HG03520 (cell line): ENCODE results near the gene SND1.
A peak's percentile ranks its signal among the peaks of the same experiment; 100 is the strongest.

Experiments used
- ATAC-seq: cut with Tn5 transposase; IDR thresholded peaks from one replicate; pipeline ENCODE4 v1.9.1; 2021; ENCODE audit warnings: mild to moderate bottlenecking, moderate library complexity; ENCODE audit not compliant: unreplicated experiment

The SND1 gene

DNA sequence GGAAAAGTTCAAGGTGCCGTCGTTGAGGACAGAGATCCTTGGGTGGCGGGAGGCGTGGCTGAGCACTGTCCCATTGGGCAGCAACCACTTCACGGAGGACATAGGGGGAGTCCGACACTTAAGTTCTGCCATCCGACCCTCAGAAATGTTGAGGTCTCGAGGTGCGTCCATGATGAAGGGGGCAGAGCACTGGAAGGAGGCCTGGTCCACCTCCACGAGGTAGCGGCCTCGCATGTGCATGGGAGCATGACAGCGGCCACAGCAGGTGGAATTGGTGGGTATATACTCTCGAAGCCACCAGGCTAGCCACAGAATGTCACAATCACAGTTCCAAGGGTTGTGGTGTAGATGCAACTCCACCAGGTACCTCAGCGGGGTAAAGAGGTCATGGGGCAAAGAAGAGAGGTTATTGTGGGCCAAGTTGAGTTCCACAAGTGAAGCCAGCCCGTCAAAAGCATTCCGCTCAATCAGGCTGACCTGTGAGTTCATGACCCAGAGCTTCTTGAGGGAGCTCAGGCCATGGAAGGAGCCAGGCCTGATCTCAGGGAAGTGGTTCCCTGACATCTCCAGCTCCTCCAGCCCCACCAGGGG lies 377.5 kb downstream of the SND1 start:
- no peak for ATAC-seq

DNA sequence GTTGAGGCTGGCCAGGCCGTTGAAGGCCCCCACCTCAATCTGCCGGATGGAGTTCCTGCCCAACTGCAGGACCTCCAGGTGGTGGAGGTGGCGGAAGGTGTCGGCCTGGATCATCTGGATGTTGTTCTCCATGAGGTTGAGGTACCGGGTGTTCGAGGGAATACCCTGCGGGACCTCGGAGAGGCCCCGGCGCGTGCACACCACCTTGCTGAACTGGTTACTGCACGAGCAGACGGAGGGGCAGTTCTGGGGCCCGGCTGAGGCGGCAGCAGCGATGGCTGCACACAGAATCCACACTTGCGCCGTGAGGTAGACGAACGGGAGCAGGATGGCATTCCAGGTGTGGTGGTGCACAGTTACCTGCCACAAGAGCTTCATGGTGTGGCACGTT lies 378.3 kb downstream of the SND1 start:
- ATAC-seq, result no peak

DNA sequence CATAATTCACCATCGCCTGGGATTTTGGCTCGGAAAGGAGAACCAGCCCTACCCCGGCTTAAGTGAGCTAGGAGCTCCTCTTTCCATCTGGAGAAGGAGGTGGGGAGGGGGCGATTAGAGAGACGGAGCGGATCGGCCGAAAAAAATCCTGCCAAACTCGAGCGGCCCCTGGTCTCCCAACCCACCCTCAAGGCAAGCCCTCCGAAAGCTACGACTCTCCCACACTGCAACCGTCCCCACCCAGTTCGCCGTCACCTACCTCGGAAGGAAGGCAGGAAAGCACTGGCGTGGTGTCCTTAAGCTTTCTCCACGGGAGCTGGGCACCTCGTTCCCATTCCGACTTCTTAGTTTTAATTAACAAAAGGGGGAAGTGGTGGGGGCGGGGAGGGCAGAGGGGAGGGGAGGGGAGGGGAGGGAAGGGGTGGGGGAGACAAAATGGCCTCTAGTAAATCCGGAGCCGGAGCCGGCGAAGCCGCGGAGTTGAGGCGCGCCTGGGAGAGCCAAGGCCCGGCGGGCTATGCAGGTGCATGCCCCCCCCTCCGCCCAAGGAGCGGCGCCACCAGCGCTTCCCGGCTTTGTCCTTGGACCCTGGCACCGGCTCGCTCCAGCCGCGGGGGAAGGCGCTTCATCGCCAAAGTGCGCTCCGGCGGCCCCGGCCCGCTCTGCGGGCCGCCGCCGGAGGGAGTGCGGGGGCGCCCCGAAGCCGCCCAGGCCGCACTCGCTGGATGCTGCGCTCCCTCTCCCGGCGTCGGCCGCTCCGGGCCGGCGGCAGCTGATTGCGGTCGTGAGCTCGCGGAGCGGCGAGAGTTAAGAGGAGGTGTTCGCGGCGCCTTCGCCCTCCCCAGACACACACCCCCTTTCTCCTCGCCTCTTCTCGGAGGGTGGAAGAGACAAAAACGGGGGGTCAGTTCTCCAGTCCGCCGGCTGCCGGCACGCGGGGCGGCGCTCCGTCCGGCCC lies 378.9 kb downstream of the SND1 start, which contains the start of gene LRRC4:
Gene LRRC4, minus strand, starts transcription at position 784 of the 958 bp plus-strand sequence. CDS start 797 bp downstream, outside the sequence.
- ATAC-seq, result peak; percentile 43

DNA sequence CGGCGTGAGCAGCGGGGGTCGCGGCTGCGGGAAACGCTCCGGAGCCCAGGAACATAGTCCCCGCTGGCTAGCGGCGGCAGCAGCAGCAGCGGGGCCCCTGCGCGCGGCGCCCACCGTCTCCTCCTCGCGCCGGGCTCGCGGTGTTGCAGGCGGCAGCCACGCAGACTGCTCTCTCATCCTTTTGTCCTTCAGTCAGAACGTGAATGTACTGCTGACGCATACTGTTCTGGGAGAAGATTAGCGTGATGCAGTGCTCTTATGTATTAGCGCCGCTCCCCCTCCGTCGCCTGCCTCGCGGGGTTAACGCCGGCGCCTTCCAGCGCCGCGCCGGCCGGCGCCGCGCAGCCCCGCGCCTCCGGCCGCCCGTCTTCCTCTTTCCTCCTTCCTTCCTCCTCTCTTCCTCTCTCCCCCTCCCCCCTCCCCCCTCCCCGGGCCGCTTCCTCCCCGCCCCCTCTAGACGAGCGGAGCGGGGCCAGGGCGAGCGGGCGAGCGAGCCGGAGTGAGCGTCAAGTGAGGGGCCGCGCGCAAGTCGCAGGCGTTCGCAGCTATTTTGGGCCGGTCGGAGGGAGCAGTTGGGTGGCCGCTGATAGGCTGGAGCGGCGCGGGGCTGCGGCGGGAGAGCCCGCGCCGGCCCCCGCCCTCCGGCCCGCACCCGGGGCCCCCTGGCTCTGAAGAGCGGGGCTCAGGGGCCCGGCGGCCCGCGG lies 380.1 kb downstream of the SND1 start:
- ATAC-seq, result peak; percentile 64

DNA sequence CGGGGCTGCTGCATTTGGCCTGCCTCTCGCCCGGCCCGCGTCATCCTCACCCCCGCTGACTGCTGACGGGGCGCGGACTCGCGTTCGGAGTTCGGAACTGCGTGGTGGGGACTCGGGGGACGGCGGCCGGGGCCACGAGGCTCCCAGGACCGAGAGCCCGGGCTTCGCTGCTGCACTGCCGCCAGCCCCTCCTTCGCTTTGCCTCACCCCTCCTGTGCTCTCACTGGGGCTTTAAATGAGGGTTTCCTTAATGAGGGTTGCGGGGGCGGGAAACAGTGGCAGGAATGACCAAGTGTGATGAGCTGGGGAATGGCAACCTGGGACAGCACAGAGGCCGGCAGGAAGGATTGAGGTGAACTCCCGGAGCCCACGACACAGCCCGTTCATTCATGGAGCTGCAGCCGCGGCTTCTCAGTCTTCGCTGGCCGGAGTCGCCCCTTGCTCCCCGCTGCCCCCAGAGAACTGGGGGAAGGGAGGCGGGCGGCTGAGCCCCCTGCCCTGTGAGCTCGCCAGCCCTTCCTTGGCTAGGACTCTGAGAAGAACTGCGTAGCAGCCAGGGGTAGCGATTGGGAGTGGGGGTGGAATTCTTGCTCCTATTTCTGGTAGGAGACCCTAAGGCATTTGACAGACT lies 380.7 kb downstream of the SND1 start:
- no peak for ATAC-seq

DNA sequence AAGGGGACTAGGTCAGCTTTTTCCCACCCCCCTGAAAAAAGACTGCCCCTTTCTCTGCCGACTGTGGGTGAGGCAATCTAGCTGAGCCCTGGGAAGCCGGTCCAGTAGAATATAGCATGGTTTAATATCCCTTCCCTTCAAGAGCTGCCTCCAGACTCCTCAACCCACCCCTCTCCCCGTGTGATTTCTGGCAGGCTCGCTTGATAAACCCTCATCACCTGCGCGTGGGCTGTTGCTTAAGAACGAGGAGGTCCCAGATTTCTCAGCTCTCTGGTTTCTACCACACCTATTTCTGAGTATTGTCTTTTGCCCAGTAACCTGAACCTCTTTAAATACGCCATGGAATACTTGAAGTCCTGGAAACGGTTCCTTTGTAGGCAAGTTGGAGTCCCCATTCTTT lies 381.3 kb downstream of the SND1 start:
- no peak for ATAC-seq

DNA sequence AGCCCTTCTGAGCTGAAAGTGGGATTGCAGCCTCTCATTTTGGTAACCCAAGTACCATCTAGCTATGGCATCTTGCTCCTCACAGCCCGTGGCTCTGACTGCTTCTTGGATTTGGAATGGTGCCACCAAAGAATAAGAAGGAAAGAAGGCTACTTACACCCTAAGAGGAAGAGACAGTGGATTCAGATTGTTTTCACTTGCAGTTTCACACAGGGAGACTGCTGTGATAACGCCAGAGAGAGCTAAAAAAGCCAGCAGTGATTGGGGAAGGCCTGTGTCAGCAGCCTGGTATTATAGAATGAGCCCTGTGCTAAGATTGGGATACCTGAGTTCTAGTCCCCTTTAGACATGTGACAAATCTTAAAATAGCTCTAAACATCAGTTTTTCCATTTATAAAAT lies 382.8 kb downstream of the SND1 start:
- no peak for ATAC-seq

DNA sequence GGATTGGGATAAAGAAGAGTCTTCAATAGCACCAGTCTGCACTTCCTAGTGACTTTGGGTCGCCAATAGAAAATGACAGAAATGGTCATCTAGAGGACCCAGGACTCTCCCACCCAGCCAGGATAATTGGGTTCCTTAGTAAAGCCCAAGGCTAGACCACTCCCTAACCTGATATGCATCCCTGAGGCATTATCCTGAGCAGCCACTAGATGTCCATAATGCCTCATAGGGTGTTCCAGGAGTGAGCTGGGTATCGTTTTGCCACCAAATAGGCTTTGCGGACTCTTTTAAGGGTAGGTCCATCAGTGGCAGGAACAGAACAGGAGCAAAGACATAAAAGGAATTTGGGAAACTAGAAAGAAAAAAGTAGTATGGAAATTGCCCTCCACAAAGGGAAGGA lies 383.7 kb downstream of the SND1 start:
- ATAC-seq, result no peak

DNA sequence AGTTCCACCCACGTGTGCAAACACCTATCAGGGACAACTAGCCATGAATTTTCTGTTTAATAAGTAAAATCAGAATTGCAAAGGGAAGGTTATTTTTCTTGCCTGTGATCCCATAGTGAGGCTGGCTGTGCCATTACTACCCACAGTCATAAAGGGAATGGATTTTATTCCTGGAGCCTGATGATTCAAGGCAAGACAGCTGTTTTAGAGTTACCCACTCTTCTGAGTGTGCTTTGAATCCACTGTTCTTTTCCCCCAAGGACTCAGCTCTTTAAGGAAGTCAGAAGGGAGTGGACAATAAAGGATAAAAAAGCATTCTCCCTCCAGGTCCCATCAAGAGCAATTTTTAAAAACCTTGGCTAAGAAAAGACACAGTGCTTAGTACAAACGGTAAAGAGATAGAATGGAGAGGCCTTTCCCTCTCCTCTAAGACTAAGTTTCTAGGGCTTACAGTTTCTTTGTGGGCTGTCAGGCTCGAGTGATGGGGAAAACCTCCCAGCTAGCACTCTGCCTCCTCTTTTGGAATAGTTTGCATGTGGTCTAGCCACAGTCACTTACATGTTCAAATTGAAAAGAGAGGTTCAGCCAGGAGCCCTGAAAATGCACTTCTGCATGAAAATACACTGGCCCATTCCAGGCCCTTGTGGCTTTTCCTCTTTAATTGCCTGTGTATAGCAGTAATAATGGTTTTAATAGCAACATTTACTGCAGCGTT lies 384.4 kb downstream of the SND1 start:
- ATAC-seq, result no peak

DNA sequence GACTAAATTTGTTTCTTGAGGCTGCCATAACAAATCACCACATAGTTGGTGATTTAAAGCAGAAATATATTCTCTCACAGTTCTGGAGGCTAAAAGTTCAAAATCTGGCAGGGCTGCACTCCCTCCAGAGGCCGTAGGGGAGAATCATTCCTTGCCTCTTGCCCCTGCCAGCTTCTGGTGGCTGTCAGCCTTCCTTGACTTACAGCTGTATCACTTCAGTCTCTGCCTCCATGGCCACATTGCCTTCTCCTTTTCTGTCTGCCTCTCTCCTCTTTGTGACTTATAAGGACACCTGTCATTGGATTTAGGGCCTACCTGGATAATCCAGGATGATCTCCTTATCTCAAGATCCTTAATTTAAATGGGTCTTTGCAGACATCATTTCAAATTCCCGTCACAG lies 385.1 kb downstream of the SND1 start:
- ATAC-seq, result no peak

DNA sequence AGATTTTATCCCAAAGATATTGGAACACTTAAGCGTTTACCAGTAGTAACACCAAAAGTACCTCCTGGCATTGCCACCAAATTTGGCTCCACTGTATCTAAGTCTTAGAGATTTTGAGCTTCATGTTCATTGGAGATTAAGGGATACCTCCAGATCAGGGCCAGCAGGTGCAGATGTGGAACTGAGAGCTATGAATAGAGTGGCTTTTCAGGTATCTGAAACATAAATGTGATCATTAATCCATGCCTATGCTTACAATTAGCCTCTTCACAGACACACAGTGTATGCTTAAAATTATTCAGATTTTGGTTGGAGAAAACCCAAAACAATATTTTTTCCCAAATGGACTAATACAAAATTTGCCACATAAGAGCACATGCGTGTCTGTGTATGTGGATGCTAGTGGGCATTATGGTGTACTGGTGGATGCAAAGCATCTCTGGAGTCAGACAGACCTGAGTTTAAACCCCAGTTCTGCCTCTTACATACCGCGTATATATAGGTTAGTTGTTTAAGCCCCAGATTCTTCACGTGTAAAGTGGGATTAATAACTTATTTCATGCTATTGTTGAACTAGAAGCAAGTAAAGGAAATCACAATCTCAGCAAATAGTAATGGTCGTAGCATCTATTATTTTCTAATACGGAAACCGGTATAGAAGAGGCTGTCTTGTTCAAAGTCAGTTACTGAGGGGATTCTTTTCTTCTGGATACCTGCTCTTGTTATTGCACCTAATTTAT lies 386.1 kb downstream of the SND1 start:
- ATAC-seq, result no peak

DNA sequence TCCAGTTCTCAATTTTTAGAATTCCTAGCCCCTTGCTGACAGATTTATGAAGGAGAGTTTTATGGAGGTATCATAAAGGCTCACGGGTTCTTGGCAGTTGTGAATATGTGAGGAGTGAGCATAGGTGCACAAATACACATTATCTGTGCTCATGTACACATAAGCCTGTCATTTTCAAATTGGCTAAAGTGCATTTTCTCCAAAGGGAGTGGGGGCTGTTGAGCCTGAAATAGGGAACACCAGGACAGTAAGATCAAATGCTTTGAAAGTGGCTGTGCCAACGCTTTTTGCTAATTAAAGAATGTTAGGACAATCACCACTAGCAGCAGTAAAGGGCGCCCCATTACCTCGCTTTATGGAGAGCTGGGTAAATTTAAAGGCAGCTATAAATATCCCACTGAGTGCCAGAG lies 387.6 kb downstream of the SND1 start:
- no peak for ATAC-seq

DNA sequence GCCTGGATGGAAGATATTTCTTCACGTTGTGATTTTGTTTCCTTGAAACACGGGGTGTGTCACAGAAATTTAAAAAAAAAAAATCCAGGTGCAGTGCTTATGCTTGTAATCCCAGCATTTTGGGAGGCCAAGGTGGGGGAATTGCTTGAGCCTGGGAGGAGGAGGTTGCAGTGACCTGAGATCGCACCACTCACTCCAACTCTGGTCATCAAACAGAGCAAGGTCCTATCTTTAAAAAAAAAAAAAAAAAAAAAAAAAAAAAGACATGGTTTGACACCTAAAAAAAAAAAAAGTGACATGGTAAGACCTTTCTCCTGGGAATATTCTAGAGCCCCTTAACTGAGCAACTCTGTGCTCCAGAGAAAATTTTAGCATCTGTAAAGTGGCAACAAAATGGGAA lies 388.2 kb downstream of the SND1 start:
- no peak for ATAC-seq

DNA sequence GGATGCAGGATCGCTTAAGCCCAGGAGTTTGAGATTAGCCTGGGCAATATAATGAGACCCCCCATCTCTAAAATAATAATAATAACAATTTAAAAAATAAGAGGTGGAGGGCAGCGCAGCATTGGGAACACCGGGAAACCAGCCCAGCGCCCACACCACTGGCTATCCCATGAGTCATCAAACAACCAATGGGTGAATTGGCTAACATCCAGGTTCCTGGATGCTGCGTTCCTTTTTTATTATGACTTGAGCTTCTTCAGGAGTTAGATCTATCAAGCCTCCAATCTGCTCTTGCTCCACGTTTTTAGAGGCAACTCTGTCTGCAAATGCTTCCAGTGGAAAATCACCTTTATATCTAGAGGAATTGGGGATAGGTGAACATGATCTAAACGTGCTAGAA lies 389.2 kb downstream of the SND1 start:
- no peak for ATAC-seq

DNA sequence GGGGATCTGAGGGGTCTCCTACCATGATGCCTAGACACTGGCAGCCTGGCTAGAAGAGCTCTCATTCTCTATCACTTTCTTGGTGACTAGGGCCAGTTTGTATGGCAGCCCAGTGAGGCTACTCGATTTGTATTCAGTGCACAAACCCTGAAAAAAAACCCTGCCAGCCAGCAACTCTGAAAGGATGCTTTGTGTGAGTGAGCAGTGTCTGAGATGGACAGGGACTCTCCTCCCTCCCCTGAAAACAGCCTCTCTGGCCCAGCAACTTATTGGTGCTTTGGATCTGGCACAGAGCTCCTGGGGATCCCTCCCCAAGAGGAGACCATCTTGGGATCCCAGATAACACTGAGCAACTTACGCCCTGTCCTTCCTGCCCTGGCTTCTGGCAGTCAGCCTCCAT lies 390.0 kb downstream of the SND1 start:
- ATAC-seq, result no peak

DNA sequence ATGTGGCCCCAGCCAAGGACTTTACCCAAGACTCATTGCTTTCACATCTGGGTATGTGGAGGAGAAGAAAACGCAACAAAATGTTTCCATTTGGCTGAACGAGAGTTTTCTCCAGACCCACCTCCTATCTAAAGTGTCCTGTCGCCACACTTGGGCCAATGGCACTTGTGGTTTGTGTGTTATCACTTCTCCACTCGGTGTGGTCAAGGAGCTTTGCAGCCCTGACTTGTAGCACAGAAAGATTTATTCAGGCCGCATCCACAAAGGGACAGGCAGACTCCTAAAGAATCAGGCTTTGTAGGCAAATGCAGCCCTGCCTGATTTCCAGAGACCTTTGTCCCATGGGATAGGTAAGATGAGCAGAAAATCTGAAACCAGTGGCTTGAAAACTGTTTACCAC lies 392.1 kb downstream of the SND1 start:
- no peak for ATAC-seq

DNA sequence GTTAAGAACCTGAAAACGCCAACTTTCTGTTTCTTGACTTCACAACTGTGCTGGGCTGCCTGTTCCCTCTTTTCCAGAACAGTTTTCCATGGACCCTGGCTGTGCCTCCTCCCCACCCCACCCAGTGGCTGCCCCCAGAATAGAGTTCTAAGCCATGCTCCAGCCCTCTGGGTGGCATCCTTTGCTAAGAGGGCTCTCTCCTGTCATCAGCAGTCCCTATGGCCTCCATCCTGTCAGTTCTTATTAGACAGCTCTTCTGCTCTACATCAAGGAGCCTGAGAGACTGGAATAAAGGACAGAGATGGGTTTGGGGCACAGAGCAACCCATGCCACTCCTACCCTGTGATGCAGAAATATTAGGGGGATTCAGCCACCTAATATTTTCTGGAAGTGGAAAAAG lies 393.2 kb downstream of the SND1 start:
- ATAC-seq, result no peak

DNA sequence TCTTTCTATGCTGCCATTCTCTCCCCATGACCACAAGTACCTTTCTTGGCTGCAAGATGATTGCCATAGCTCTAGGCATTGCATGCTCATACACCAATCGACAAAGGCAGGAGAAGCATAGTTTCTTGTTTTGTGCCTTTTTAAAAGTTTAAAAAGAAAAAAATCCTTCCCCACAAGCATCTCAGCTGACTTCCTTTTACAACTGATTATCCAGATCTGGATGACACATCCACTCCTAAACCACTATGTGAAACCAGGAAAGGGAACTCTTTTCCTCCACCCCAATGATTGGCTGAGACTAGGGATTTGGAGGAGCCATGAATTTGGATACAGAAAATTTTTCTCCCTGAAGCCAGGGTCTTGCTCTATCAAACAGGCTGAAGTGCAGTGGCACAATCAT lies 393.8 kb downstream of the SND1 start:
- no peak for ATAC-seq

DNA sequence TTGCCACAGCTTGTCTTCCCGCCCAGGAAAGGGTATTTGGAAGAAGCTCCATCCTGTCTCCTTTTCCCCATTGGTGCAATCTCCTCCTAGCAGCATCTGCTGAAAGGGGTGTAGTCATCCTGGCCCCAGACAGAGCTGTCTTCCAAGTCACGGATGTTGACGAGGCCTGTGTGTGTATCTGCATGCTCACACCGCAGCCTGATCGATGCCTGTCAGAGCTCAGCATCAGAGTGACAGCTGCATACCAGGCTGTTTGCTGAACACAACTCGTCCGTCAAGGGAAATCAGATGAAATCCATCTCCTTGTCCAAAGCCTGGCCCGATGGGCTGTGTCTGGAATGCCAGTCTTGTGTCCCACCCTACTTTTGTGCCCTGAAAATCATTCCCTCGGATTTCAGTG lies 400.4 kb downstream of the SND1 start:
- no peak for ATAC-seq

DNA sequence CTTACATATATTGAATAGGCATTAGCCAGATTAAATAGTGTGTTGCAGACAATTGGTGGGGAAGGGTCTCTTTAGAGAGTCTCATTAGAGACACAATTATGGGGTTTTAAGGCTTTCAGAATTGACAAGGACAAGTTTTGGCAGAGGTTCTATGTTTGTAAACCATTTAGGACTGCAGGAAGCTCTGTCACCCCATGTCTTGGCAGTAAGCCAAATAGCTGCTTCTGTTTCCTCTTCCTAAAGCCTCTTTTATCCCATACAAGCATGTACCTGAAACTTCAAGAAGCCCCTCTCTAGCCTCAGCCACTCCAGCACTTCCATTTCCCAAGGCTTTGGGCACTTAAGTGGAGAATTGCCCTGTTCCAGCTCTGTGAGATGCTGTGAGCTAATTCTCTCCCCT lies 401.0 kb downstream of the SND1 start:
- no peak for ATAC-seq
